HG02973 (cell line): Measurements from ENCODE around the gene TRIM34.
"Not testable (repeated sequence)": the region's sequence is repeated elsewhere in the genome, so short reads cannot be mapped to it uniquely, and the experiment has no call there.

Experiments
- ATAC-seq: cut with Tn5 transposase; IDR thresholded peaks from one replicate; pipeline ENCODE4 v1.9.1; 2021; ENCODE audit warnings: moderate library complexity; ENCODE audit not compliant: unreplicated experiment

Gene TRIM34

DNA sequence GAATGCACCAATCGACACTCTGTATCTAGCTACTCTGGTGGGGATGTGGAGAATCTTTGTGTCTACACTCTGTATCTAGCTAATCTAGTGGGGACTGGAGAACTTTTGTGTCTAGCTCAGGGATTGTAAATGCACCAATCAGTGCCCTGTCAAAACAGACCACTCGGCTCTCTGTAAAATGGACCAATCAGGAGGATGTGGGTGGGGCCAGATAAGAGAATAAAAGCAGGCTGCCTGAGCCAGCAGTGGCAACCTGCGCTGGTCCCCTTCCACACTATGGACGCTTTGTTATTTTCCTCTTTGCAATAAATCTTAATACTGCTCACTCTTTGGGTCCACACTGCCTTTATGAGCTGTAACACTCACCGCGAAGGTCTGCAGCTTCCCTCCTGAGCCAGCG is 58.8 kb downstream of the TRIM34 start:
- not testable (repeated sequence) for ATAC-seq

DNA sequence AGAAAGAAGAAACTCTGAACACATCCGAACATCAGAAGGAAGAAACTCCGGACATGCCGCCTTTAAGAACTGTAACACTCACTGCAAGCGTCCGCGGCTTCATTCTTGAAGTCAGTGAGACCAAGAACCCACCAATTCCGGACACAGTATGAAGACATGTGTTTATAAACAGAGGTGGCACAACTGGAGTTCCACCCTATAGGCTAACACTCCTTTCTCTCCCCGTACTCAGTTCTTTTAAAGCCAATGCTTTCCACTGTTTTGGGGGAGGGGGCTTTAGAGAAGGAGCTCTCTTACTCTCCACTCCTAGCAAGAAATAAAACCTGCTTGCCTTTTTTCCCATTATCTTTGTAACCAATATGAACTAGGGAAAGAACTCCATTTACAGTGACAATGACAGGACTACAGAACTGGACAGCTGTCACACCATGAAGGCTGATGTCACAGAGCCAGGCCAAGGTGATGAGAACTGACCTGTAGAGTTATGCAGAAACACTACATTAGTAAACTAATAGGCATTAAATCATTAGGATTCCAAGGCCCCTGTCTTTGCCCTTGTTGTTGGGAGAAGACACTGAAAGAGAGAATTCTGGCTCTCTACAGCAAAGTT is 59.3 kb downstream of the TRIM34 start:
- ATAC-seq, result peak; percentile 13

DNA sequence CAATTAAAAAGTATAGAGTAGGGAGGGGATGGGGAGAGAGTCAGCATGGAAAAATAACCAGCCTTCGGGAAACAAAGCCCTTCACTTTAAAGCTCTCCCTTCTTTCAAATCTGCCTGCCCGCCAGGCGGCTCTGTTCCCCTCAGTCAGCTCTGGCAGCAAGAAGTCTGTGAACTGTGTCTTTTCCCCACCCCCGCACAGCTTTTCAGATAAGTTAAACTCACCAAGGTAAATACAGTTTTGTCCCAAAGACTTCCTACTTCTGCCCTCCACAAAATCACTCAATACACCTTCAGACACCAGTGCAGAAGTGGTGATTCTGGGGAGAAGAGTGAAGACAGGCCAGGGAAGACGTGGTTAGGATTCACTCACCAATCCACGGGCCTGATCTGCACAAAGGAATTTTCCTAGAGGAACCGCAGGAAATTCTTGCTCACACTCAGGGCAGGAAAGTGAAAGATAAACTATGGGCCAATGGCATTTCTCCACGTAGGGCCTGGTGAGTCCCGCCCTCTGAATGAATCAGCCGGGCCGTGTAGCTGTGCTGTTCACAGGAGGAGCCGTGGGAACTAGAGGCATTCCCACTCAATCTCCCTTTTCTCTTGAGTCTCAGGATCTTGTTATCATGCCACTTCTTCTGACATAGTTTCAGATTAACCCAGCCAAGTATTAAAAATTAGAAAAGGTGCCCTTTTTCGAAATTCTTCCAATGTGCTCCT is 60.0 kb downstream of the TRIM34 start, which contains the start of gene TRIM5:
Gene TRIM5 (minus strand): TSS at position 429 of the 717 bp plus-strand sequence. CDS start 4,897 bp downstream, outside the sequence.
- peak; percentile 69 for ATAC-seq

DNA sequence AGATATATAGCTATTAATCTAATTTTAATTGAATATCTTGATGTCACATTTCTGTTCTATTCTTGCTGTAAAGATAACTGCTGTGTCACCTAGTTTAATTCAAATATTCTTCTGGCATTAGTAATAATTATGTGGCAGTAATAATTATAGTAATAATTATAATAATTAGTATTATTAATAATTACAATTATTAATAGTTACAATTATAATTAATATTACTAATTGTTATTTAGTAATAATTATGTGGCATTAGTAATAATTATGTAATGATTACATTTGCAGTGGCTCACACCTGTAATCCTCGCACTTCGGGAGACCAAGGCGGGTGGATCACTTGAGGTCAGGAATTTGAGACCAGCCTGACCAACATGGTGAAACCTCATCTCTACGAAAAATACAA is 61.6 kb downstream of the TRIM34 start:
- ATAC-seq, result no peak

DNA sequence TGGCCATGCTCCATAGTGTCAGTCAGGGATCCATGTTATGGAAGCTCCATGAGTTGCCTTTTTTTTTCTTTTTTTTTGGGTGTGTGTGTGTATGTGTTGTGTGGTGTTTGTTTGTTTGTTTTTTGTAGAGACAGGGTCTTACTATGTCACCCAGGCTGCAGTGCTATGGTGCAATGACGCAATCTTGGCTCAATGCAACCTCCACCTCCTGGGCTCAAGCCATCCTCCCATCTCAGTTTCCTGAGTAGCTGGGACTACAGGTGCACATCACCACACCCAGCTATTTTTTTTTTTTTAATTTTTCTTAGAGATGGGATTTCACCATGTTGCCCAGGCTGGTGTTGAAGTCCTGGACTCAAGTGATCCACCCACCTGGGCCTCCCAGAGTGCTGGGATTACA is 63.7 kb downstream of the TRIM34 start:
- no peak for ATAC-seq

DNA sequence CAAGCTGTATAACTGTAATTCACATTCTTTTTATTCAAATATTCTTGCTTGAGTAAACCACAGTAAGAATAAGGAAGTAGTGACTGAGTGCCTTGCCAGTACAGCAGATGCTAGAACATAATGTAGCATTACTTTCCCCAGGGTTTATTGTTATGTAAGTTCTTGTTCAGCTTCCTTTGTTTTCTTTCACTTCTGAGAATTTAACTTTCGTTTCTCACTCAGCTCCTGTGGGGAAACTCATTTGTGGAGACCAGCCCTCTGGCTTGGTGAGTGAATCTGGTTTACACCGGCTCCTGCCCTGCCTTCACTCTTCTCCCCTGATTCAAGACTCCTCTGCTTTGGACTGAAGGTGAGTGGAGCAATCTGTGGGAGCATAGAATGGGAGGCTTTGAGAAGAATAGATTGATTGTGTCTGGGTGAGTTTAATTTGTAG is 64.8 kb downstream of the TRIM34 start, which contains the start of gene TRIM22:
Gene TRIM22 (plus strand): TSS at position 240 of the 433 bp plus-strand sequence. CDS start 6,443 bp downstream, outside the sequence.
- peak; percentile 77 for ATAC-seq

DNA sequence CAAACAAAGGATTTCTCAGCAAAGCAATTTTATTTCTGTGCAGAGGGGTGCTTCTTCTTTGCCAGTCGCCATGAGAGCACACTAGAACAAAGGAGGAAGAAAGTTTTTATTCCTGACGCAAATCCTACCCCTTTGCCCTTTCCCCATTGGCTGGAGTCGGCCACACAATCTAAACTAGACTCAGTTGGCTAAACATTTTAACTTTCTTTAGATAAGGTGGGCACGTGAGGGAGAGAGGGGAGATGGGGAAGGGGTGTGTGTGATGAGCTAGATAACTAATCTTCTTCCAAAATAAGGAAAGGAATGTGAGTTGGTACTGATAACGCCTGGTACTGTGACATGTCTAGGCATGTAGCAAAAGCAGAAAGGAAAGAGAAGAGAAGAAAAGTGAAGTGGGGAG is 65.4 kb downstream of the TRIM34 start:
- ATAC-seq, result no peak

DNA sequence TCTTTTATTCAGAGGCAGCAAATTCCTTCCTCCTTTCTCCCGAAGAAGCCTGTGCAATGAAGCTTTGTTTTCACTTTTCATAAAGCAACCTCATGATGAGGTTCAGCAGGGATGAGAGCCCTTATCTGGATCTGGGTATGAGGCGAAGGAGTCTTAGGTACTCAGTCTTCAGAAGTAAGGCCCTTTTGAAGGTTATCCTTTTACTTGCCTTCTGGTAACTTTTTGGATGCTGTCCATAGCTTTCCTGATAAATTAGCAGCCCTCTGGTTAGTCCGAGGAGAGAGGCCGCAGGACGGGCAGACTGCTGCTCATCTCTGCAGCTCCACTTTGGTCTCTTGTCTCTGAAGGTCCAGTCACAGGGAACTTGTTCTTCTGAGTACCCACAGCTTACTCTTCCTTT is 65.9 kb downstream of the TRIM34 start:
- ATAC-seq, result no peak

DNA sequence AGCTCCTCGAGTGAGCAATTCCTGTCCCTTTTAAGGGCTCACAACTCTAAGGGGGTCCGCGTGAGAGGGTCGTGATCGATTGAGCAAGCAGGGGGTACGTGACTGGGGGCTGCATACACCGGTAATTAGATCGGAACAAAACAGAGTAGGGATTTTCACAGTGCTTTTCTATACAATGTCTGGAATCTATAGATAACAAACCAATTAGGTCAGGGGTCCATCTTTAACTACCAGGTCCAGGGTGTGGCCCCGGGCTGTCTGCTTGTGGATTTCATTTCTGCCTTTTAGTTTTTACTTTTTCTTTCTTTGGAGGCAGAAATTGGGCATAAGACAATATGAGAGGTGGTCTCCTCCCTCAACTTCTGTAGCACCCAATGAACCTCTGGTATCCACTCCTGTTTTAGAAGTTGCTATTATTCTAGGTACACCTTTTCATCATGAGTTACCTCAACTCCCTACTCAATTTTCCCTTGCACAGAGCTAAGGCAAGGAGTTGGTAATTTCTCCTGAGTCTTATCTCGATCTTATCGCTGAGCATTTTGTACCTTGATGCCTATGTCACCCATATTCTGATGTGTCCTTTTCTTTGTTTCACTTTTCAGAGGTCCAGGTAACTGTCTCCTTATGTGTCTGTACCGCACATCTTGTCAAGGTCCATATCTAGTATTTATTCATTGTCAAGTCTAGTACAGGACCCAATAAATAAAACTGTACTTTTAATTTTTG is 66.6 kb downstream of the TRIM34 start:
- ATAC-seq, result not testable (repeated sequence)

DNA sequence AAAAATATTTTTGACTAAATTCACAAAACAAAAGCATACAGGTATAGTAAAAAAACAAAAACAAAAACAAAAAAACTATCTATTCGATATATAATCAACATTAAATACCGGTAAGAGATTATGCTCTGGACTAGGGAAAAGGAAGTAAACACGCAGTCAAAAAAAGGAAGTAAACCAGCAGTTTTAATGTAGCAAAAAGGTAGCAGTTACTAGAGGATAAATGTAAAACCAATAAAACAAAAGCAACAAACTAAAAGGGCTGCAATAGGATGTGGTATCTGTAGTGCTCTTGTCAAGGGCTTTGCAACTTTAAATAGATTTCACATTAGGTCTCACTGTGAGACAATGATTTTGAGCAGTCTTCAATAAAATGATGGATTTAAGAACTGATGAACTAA is 67.2 kb downstream of the TRIM34 start:
- no peak for ATAC-seq
